ENCODE measurements around the gene CYLD.

The CYLD gene

DNA sequence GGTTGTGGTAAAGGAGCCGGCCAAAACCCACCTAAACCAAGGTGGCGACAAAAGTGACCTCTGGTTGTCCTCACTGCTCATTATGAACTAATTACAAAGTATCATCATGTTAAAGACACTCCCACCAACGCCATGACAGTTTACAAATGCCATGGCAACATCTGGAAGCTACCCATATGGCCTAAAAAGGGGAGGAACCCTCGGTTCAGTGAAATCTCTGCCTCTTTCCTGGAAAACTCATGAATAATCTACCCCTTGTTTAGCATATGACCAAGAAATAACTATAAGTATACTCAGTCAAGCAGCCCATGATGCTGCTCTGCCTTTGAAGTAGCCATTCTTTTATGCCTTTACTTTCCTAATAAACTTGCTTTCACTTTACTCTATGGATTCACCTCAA lies 72.2 kb downstream of the CYLD start:
- in situ Hi-C loops (cut with MboI; ENCODE audit: low sequenced_read_pairs) = no loop called here

DNA sequence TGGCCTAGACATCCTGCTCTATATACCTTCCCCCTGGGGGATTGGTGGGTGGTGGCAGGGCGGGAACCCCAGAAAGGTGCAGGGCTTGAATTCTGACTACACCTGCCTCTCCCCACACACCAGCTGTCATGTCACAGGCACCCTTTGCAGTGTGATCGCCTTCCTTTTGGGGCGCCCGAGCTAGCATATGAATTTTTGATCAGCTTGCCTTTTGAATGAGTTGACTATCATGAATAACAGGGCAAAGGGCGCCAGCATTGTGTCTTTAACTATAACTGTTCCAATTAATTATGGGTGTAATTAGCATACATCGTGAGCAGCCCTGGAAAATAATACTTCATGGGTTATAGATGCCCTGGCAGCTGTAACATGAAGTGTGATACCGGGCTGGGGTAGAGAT lies 72.7 kb downstream of the CYLD start:
- in situ Hi-C loops (cut with MboI; ENCODE audit: low sequenced_read_pairs) = no loop called here

DNA sequence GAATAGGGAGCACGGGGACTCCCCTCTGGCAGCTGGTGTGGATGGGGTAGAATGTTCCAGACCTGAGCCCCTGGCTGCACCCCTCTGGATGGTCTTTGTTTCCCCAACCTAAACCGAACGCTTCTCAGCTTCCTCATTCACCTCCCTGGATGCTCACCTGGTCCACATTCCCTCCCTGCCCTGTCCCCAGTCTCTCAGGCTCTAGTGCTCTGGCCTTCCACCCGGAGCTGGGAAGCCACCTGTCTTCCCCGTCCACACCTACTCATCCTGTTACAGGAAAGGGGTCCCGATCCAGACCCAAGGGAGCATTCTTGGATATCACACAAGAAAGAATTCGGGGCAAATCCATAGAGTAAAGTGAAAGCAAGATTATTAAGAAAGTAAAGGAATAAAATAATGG lies 73.5 kb downstream of the CYLD start:
- in situ Hi-C loops (cut with MboI; ENCODE audit: low sequenced_read_pairs) = no loop called here

DNA sequence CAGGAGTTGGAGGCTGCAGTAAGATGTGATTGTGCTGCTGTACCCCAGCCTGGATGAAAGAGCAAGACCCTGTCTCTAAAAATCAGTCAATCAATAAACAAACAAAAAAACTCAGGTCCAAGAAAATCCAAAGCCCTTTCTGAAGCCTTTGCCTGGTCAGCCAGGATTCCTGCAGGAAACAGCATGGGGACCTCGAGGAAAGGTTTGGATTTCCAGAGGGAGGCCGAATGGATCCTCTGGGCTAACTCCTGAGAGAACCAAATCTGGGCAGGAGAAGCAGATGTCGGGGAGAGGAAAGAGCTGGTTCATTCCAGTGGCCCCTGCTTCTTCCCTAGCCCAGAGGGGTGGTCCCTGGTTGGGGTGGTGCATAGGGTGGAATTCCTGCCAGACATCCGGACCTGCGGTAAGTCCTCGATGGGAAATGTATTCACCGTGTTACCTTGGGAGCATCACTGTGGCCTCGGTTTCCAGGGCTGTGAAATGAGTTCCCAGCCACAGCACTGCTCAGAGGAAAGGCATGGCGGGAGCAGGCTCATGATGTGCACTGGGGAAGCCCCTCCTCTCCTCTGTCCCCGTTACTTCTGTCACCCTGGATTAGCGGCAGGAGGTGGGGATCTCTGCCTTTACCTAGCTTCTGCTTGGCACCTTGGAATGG lies 75.1 kb downstream of the CYLD start:
- in situ Hi-C loops (cut with MboI; ENCODE audit: low sequenced_read_pairs) = no loop called here

DNA sequence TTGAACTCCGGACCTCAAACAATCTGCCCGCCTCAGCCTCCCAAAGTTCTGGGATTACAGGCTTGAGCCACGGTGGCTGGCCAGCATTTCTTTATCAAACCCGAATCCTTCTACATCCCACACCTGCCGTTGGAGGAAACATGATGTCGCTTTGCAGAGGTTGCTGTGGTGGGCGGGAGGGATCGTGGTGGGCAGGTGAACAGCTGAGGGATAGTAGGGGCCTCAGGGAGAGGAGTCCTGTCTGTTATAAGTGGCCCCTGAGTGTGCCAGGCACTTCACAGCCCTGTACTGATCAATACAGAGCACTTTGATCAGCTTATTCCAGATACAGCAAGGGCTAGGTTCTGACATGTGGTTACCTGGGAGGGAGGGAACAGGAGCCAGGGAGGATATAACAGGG lies 76.5 kb downstream of the CYLD start:
- in situ Hi-C loops (cut with MboI; ENCODE audit: low sequenced_read_pairs) = no loop called here

DNA sequence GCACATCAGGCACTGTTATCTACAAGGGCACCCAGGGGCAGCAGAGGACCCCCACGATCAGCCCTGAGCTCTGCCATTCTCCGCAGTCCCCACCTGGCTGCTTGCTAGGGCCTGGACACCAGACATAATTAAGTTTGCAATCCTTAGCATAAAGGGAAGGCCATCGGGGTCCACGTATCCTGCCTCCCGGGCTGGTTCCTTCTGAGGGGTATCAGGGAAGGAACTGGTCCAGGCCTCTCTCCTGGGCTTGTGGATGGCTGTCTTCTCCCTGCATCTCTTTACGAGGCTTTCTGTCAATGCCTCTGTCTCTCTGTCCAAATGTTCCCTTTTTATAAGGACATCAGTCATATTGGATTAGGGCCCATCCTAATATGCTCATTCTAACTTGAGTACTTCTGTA lies 77.8 kb downstream of the CYLD start:
- in situ Hi-C loops (cut with MboI; ENCODE audit: low sequenced_read_pairs) = no loop called here

DNA sequence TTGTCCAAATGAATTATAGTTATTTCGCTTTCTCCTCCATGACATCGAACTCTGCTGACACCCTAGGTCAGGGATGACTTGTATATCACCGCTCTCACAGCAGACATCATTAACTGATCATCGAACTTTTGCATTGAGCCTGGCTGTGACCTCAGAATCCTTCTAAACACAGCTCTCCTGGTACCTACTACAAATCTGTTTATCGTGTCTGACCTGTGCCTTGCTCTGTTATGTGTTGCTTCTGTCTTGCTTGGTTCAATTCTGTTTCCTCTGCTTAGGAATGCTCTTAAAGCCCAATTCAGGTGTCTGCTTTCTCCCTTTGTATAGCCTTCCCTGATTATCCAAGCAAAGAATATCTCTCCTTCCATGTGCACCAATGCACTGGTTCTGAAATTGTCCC lies 78.3 kb downstream of the CYLD start:
- in situ Hi-C loops (cut with MboI; ENCODE audit: low sequenced_read_pairs) = no loop called here

DNA sequence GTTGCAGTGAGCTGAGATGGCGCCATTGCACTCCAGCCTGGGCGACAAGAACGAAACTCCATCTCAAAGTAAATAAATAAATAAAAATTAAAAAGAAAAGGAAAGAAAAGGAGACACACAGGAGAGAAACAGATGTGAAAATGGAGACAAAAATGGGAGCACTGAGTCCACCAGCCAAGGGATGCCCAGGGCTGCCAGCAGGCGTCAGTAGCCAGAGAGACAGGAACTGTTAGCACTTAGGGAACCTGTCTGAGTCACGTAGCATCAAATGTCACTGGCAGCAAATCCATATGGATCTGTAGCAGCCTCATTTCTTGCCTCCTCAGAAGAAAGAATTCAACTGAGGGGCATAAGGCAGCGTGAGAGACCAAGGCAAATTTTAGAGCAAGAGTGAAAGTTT lies 79.7 kb downstream of the CYLD start:
- in situ Hi-C loops (cut with MboI; ENCODE audit: low sequenced_read_pairs) = no loop called here

DNA sequence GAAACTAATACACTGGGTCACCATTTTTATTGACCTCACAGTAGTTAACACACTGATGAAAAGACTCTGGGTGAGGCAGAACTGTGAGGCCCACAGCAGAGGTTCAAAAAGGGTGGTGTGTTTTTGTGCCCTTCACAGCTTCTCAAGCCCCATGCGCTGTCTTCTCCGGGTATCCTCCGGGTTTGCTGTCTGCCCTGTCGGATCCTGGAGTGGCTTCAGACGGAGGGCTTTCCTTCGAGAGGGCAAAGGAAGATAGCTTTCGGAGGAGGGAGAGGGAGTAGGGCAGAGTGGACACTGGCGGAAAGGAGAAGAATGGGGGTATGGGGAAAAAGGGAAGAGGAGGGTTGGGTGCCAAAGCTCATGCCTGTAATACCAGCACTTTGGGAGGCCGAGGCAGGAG lies 80.8 kb downstream of the CYLD start:
- in situ Hi-C loops (cut with MboI; ENCODE audit: low sequenced_read_pairs) = no loop called here

DNA sequence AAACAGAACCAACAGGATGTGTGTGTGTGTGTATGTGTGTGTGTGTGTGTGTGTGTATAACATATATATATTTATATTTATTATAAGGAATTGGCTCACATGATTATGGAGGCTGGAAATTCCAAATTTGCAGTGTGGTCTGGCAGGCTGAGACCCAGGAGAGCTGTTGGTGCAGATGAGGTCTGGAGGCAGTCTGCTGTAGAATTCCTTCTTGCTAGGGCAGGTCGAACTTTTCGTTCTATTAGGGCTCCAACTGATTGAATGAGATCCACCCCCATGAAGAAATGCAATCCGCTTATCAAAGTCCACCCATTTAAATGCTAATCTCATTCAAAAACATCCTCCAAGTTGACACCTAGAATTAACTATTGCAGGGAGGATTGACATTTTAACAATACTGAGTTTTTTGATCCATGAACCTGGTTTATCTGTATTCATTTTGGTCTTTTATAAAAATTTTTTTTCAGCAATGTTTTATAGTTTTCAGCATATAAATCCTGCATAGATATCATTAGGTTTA lies 85.0 kb downstream of the CYLD start:
- in situ Hi-C loops (cut with MboI; ENCODE audit: low sequenced_read_pairs) = no loop called here

DNA sequence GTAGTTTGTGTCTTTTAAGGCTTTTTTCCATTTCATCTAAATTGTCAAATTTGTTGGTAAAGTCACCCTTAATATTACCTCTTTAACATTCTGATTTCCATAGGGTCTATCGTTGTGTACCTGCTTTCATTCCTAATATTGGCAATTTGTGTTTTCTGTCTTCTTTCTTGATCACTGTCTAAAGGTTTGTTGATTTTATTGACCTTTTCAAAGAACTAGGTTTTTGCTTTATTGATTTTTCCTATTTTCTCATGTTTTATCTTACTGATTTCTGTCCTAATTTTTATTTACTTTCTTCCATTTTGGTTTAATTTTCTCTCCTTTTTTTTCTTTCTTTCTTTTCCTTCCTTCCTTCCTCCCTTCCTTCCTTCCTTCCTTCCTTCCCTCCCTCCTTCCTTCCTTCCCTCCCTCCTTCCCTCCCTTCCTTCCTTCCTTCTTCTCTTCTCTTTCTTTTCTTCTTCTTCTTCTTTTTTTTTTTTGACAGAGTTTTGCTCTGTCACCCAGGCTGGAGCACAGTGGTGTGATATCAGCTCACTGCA lies 86.3 kb downstream of the CYLD start:
- in situ Hi-C loops (cut with MboI; ENCODE audit: low sequenced_read_pairs) = no loop called here

DNA sequence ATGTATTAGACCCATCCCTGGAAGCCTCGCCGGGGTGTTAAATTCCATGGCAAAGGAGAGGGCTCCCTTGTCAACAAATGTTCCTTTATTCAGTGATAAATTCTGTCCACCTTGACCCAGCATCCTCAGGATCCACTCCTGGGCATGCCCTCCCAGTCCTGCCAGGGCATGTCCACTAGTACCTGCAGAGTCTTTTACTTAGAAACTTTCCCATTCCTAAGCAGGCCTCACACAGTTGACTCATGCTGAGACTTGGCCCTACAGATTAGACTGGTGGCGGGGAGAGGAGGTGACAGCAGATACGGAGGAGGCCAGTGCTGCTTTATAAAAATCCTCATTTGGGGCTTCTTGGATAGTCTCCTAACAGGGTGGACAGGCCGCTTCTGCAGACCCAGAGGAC lies 88.8 kb downstream of the CYLD start:
- in situ Hi-C loops (cut with MboI; ENCODE audit: low sequenced_read_pairs) = no loop called here

DNA sequence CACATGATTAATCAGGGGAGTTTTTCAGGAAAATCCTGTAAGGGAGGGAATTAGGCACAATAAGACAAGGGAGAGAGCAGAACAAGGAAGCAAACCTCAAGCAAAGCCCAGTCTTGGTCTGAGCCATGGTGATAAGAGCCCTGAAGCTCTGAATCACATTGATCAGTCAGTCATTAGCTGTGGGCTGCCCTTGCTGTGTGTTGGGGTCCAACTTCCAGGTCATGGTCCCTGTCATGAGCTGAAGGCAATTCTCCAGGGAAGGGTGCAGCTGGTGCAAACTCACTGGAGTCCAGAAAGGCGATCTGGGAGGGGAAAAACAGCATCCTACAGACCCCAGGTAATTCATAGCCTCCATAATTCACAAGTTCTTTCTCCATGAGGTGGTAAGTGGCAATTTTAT lies 89.9 kb downstream of the CYLD start:
- in situ Hi-C loops (cut with MboI; ENCODE audit: low sequenced_read_pairs) = no loop called here

DNA sequence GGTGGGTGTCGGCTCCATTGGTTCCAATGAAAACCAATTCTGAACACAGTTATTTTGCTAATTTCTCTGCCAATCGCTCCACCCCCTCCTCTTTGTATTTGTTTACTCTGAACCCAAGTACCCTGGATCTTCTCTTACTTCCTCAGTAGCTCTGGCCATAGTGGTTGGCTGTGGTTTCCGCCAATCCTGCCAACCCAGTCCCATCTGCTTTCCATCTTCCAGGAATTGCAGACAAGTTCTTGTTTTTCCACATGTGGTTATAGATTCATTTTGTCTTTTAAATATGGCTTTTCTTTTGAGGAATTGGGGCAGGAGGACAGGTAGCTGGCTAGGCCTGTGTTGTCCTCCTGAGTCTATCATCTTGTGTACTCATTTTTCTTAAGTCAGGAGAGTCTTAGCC lies 92.0 kb downstream of the CYLD start:
- in situ Hi-C loops (cut with MboI; ENCODE audit: low sequenced_read_pairs) = no loop called here

DNA sequence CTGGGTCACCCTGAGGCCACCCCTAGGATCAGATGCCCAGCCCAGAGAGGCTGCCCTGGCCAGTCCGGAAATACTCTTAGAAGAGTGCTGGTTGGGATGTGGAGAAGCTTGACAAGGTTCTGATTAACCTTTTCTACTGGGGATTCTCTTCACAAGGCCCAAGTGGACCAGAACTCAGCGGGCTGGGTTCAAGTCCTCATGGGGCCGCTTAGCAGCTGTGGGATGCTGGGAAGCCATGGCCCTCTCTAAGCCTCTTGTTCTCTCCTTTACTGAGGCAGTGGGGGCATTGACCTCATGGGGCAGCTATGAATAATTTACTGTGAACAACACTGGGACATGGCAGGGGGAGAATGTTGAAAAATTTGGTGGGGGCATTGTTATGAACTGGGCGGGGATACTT lies 92.8 kb downstream of the CYLD start:
- in situ Hi-C loops (cut with MboI; ENCODE audit: low sequenced_read_pairs) = no loop called here

DNA sequence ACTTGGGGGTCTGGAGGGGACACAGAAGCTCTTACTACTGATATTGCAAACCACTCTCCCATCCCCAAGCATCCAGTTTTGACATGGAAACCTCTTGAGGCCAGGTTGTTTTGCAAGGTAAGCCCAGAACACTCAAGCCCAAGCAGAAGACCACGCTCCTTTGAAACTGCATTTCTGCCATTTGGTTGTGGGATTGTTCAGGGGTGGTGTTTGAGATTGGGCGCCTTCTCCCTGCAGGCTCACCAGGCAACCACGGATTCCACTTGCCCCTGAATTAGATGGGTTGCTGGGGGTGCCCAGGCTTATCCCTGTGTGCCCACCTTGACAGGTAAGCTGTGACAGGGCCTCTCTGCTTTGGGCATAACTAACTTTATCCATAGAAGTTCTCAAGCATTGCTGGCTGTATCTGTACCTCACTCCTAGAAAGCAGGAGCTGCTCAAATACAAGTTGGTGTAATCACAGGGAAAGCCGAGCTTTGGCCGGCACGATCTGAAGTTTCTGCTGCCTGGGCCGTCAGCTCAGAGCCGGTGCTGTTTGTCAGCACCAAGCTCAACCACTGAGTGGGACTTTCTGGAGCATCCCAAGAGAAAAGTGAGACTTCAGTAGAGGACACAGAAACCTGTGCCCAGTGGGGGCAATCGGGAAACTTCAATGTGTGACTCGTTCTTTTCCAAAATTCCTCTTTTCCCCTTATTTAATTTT lies 93.6 kb downstream of the CYLD start:
- in situ Hi-C loops (cut with MboI; ENCODE audit: low sequenced_read_pairs) = no loop called here

DNA sequence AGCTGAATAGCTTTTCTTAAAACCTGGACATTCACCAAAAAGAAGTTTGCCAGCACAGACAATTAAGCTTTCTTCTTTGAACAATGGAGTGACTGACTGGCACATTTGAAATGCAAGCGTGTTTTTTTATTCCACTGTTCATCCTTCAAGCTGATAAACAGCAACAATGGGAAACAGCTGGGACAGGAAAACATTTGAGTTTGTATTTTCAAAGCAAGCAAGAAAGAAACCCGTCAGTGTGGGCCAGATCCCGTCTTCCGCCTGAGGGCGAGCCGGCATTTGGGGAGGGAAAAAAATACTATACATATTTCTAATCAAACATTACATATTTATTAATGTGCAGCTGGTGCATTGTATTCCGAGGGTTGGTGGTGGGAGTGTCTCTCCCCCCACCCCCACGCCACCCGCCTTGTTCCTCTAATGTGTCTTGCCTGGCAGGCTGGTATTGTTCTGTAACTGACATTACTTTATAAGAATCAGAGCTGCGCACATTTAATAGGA lies 94.3 kb downstream of the CYLD start:
- in situ Hi-C loops (cut with MboI; ENCODE audit: low sequenced_read_pairs) = no loop called here

DNA sequence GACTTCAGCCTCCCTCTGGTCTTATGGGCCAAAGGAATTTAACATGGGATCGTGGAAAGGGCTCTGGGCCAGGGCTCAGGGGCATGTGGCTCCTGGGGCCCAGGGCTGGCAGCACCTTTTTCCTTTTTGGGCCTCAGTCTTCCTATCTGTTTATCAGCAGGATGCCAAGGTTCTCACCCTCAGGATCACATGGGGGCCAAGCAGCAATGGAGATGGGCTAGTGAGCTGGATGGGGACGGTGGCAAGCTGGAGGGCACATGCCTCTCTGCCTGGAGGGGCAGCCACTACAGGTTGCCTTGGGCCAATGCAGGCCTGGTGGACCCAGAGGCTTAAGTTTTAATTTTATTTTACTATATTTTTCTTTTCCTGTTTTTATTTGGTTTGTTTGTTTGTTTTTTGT lies 95.4 kb downstream of the CYLD start:
- in situ Hi-C loops (cut with MboI; ENCODE audit: low sequenced_read_pairs) = no loop called here

DNA sequence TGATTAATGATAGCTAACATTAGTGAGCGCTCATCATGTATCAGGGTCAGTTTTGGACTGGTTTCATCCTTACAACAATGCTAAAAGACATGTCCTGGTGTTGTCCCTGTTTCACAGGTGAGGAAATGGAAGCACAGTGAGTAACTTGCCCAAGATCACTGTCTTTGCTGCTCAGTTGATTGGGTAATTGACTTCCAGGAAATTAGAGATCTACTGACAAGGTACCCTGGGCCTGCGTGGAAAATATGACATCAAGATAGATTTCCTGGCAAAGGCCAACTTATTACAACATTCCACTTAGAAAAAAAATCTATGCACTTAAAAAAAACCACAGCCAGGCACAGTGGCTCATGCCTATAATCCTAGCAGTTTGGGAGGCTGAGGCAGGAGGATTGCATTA lies 96.3 kb downstream of the CYLD start:
- in situ Hi-C loops (cut with MboI; ENCODE audit: low sequenced_read_pairs) = no loop called here

DNA sequence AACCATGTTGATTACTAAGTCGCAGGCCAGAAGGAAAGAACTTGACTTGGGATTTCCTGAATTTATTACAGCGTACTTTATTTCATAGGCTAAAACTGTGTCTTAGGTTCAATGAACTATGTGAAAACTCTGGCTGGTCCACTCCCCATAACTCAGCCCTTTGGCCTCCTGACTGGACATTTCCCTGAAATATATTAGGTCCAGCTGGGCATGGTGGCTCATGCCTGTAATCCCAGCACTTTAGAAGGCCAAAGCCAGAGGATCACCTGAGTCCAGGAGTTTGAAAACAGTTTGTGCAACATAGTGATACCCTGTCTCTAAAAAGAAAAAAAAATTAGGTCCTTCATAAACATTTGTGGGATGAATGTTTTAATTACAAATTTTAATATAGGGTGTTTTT lies 97.0 kb downstream of the CYLD start:
- in situ Hi-C loops (cut with MboI; ENCODE audit: low sequenced_read_pairs) = no loop called here

DNA sequence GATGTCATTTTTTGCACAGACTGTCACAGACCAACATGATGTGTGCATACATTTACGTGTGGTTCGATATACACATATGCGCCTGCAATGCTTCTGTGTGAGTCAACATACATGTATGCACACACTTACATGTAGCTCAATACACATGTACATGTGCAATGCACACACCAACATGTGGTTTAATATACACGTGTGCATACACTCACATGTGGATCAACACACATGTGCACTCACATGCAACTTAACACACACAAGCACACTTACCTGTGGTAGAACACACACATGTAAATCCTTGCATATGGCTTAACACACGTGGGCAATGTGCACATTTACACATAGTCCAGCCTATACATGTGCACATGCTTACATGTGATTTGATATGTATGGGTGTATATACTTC lies 97.5 kb downstream of the CYLD start:
- in situ Hi-C loops (cut with MboI; ENCODE audit: low sequenced_read_pairs) = no loop called here

Data from HL-60/S4 treated with retinoic acid at 250 ng/mL for 4 days and 3 days (cell line).